Activated CD4-positive, alpha-beta T cell treated with anti-CD3 and anti-CD28 coated beads, Interleukin-2, amount 10 ng/mL, durations not matched to agents 7 days and 5 days (primary cell): ENCODE results near the gene NSUN5. TPM values are rescaled to one million over a fixed set of nuclear protein-coding genes. Genes with fewer than 3 reads are reported as not detected.

Experiments used
- CTCF ChIA-PET: fragments of 350-600 bp; sonication (Branson Sonifier 250); formaldehyde crosslinking; loops from one replicate; lab custom pipeline; 2021; ENCODE audit warnings: antibody characterized with exemption; lab: Charles Lee
- POLR2A ChIA-PET: fragments of 350-600 bp; sonication (Branson Sonifier 250); formaldehyde crosslinking; loops from one replicate; lab custom pipeline; 2021; ENCODE audit warnings: antibody characterized with exemption; lab: Charles Lee
- DNase-seq: peaks from one replicate; pipeline ENCODE4 v3.0.0-alpha.2; 2020
- H3K27ac Mint-ChIP-seq: one replicate; pipeline ENCODE4 v1.8.0; 2021; ENCODE audit warnings: mild to moderate bottlenecking, moderate library complexity, mixed read lengths
- H3K27me3 Mint-ChIP-seq: one replicate; pipeline ENCODE4 v1.8.0; 2021; ENCODE audit warnings: mixed read lengths
- H3K36me3 Mint-ChIP-seq: one replicate; pipeline ENCODE4 v1.8.0; 2021; ENCODE audit warnings: low read depth, mixed read lengths
- H3K4me1 Mint-ChIP-seq: one replicate; pipeline ENCODE4 v1.8.0; 2021; ENCODE audit warnings: mixed read lengths
- H3K4me3 Mint-ChIP-seq: one replicate; pipeline ENCODE4 v1.8.0; 2021; ENCODE audit warnings: mild to moderate bottlenecking, moderate library complexity, mixed read lengths
- H3K9me3 Mint-ChIP-seq: one replicate; pipeline ENCODE4 v1.8.0; 2021; ENCODE audit warnings: mixed read lengths
- total RNA-seq, 2 experiments: library from RNA; stranded (reverse); gene quantifications; one replicate each; pipeline ENCODE4 v1.2.3, GENCODE V29; 2021

Gene NSUN5
- 10 to 100 TPM; 50.9 to 63.2 TPM for total RNA-seq

DNA sequence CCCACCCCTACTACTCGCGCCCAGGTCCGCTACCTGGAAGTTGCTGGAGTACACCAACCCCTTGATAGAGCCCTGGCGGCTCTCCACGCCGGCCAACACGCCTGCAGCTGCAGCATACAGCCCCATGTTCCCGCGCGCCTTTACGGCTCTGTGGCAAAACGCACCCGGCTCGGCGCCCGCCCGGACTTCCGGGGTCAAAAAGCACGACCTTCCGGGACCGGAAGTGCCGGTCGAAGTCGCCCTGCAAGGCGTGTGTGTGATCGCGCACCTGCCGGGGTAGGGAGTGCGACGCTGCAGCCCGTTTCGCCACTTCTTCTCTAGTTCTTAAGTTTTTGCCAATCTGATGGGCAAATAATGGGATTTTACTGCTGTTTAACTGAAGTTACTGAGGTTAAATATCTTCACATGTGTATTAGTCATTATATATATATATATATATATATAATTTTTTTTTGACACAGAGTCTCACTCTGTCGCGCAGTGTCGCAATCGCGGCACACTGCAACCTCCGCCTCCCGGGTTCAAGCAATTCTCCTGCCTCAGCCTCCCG, at the start of gene NSUN5:
Gene NSUN5, minus strand, starts transcription at position 162 of the 550 bp plus-strand sequence. Its CDS starts 36 bp downstream, at position 126.
- ChIA-PET CTCF (interaction anchor here (1.2 kb wide), 1 partner anchor 15 kb away, joined by 3 read pairs; no protein-coding TSS in a partner anchor), POLR2A (no interaction called here)
- Mint-ChIP-seq H3K36me3 (peaks cover 32% of the 10 kb centered on the region), H3K4me1 (peaks cover 31% of the 10 kb centered on the region), H3K9me3 (no peaks in the 10 kb centered on the region), H3K27ac (peak within 1 kb of the TSS; percentile 95), H3K27me3 (no peaks in the 10 kb centered on the region), H3K4me3 (peak within 1 kb of the TSS; percentile 95)
- DNase-seq: peak; percentile 94

DNA sequence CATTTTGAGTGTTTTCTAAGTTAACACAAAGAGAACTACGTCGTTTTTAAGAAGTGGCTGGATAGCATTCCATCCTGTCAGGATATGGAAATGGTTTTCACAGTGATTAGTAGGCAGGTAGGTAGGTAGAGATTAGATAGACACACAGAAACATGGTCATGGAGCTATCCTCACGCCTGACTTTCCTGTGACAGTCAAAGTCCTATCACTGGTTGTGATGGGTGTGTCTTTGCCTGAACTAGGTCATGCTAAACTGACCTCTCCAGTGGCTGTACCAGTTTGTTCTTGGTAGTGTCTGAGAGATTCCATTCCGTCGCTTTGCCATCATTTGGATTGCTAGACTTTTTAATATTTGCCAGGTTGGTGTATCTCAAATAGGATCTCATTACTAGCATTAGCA, 47.5 kb upstream of the NSUN5 start:
- ChIA-PET POLR2A (no interaction called here), CTCF (no interaction called here)
- Mint-ChIP-seq H3K36me3 (no peaks in the 10 kb centered on the region), H3K9me3 (no peaks in the 10 kb centered on the region), H3K4me1 (peaks cover 4% of the 10 kb centered on the region), H3K27me3 (no peaks in the 10 kb centered on the region), H3K27ac (no peak overlapping the region), H3K4me3 (no peak overlapping the region)
- no peak for DNase-seq

DNA sequence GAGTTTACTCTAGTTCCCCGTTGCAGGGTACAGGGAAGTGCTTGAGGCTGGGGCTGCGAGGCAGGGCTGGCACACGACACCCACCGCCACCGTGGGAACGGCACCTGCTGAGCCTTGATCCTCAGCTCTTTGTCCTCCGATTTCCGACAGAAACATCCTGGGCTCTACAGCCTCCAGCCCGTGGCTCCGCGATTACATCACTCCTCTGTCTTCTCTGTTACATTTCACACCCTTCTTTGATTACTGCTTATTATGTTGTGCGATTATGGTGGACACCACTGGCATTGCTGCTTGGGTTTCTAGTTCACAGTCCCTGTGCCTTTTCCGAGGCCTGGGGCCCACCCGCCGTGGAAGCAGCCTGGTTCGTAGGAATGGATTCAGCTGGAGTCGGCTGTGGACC, 46.2 kb upstream of the NSUN5 start:
- Mint-ChIP-seq H3K9me3 (no peaks in the 10 kb centered on the region), H3K4me3 (no peak overlapping the region), H3K27me3 (no peaks in the 10 kb centered on the region), H3K27ac (no peak overlapping the region), H3K4me1 (peaks cover 4% of the 10 kb centered on the region), H3K36me3 (no peaks in the 10 kb centered on the region)
- no peak for DNase-seq
- ChIA-PET POLR2A (no interaction called here), CTCF (no interaction called here)

DNA sequence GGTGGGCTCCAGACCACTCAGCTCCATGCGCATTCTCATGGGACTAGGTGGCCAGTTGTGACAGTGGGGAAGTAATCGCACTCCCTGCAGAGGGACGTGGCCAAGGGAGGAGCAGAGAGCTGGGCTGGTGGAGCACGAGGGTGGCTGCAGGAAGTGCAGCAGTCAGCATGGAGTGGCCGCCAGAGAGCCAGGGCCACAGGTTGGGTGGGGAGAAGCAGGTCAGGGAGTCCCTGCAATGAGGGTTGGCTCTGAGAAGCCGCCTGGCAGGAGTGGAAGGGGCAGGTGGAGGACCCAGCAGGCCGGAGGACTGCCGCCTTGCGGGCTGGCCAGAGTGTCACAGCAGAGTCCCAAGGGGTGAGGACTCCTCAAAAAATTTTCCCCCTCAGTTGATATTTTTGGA, 45.6 kb upstream of the NSUN5 start:
- peaks cover 4% of the 10 kb centered on the region for H3K4me1 Mint-ChIP-seq
- POLR2A ChIA-PET: no interaction called here

DNA sequence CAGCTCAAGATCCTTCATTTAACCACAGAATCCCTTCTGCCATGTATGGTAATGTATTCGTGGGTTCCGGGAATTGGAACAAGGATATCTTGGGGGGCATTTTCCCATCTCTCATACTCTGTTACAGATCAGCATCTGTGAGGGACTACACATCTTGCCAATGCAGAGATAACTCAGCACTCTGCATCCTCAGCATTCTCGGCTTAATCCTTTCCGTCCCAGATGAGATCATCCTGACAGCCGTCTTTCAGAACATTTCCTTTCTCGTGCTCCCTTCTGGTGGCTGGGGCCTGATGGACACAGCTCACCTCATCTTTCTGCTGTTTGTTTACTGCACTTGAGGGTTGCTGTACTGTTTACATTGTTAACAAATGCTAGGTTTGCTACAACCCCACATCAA, 44.6 kb upstream of the NSUN5 start:
- Mint-ChIP-seq H3K36me3 (no peaks in the 10 kb centered on the region), H3K4me1 (peaks cover 3% of the 10 kb centered on the region), H3K27ac (no peak overlapping the region), H3K27me3 (no peaks in the 10 kb centered on the region), H3K4me3 (no peak overlapping the region), H3K9me3 (no peaks in the 10 kb centered on the region)
- ChIA-PET POLR2A (no interaction called here), CTCF (interaction anchor here (0.6 kb wide), 1 partner anchor 84 kb away, joined by 3 read pairs; no protein-coding TSS in a partner anchor)
- DNase-seq: no peak

More for the DNA sequence above, 45.6 kb upstream of the NSUN5 start:
- Mint-ChIP-seq H3K27me3 (no peaks in the 10 kb centered on the region), H3K36me3 (no peaks in the 10 kb centered on the region), H3K4me3 (no peak overlapping the region), H3K27ac (no peak overlapping the region), H3K9me3 (no peaks in the 10 kb centered on the region)
- CTCF ChIA-PET: no interaction called here
- no peak for DNase-seq

DNA sequence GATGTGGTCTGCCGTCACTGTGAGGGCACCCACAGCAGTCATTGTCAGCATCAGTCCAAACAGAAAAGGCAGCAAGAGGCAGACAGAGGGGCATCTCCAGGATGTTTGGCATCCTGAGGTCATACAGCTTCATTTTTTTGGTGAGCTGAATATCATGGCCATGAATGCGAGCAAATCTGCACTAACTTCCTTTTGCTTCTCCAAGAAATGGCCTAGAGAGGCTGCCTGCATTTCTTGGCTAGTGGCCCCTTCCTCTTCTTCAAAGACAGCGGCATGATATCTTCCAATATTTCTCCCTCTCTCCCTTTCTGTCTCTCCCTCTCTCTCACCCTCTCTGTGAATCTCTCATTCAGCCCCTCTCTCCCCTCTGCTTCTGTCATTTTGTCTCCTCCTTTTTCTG, 44.2 kb upstream of the NSUN5 start:
- H3K27me3 Mint-ChIP-seq: no peaks in the 10 kb centered on the region
- CTCF ChIA-PET: no interaction called here
- no peak overlapping the region for H3K4me3 Mint-ChIP-seq
- H3K4me1 Mint-ChIP-seq: no peaks in the 10 kb centered on the region
- DNase-seq: no peak
- H3K9me3 Mint-ChIP-seq: no peaks in the 10 kb centered on the region
- no peak overlapping the region for H3K27ac Mint-ChIP-seq
- POLR2A ChIA-PET: no interaction called here
- H3K36me3 Mint-ChIP-seq: no peaks in the 10 kb centered on the region

DNA sequence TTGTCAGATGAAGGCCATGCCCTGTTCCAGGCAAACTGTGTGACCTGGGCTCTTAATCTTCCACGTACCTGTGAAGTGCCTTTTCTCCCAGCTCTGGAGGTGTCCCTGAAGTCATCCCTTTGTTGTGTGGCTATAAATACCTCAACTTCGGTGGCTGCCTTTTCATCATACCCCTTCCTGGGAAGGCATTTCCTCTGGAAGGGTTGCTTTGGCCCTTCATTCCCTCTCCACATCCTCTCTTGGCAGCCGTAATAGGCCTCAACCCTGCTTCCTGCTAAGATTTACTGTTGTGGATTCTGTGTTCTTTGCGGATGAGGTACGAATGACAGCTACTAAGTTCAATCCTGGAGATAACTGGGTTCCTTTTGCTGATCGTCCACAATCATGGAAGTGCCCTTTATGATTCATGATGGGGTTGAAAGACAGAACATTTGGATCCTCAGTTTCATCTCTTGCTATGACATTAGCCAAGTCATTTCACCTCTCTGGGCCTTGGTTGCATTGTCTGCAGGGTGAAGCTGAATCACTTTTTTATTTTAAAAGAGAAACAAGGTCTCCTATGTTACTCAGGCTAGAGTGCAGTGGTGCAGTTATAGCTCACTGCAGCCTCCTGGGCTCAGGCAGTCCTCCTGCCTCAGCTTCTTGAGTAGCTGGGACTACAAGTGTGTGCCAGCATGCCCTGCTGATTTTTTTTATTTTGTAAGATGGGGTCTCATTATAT, 43.0 kb upstream of the NSUN5 start:
- ChIA-PET CTCF (no interaction called here), POLR2A (no interaction called here)
- H3K36me3 Mint-ChIP-seq: no peaks in the 10 kb centered on the region
- H3K4me3 Mint-ChIP-seq: no peak overlapping the region
- no peaks in the 10 kb centered on the region for H3K4me1 Mint-ChIP-seq
- no peaks in the 10 kb centered on the region for H3K27me3 Mint-ChIP-seq
- no peaks in the 10 kb centered on the region for H3K9me3 Mint-ChIP-seq
- no peak for DNase-seq
- no peak overlapping the region for H3K27ac Mint-ChIP-seq

DNA sequence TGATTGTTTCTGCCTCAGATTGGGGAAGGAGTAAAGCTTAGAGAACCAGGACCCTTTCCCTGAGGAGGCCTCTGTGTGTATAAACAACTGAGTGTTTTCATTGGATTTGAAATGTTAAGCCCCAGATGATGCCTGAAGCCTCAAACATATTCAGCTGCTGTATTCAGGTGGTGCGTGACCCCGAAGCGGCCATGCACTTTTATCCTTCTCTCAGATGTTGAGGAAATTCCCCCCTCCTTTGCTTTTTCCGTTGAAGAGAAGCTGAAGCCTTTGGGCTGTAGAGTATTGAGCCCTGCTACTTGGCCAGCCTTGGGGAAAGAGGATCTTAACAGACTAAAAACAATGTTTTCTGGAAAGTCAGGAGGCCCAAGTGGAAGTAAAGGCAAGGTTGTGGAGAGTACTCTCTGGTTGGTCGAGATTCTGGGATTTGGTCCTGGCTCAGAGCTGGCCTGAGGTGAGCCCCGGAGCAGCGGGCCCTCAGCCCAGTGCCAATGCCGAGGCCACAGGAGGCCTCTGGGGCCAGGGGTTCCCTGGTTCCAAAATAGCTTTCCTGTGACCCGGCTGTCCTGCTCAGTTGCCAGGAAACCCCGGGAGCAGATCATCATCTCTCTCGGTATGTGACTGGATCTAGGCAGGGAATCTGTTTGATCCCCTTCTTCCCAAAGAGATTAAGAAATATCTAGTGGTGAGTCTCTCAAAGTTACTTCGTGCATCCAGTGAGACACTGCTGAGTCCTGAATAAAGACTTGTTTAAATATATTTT, 41.9 kb upstream of the NSUN5 start:
- DNase-seq: no peak
- no peaks in the 10 kb centered on the region for H3K27me3 Mint-ChIP-seq
- no peaks in the 10 kb centered on the region for H3K36me3 Mint-ChIP-seq
- ChIA-PET CTCF (interaction anchor here (0.9 kb wide), 1 partner anchor 20 kb away, joined by 3 read pairs; no protein-coding TSS in a partner anchor), POLR2A (no interaction called here)
- no peak overlapping the region for H3K27ac Mint-ChIP-seq
- no peak overlapping the region for H3K4me3 Mint-ChIP-seq
- no peaks in the 10 kb centered on the region for H3K4me1 Mint-ChIP-seq
- H3K9me3 Mint-ChIP-seq: no peaks in the 10 kb centered on the region

DNA sequence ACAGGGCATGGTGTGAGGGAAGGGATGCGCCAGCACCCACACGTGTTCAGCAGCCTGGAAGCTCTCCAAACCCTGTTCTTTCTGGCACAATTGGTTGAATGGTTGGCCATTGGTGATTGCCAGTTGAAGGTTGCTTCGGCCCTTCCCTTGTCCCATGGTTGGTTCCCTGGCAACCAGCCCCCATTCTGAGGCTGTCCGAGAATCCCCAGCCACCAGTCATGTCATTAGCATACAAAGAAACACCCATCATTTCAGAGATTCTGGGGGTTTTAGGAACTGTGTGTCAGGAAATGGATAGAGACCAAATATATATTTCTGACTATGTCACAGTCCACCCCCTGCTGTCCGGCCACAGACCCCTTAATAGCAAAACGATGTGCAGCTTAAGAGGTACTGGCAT, 41.1 kb upstream of the NSUN5 start:
- H3K4me1 Mint-ChIP-seq: no peaks in the 10 kb centered on the region
- ChIA-PET POLR2A (no interaction called here), CTCF (interaction anchor here (0.6 to 0.9 kb wide), 2 partner anchors 21 to 493 kb away, joined by 3 read pairs; partner anchors contain the start of gene METTL27)
- no peaks in the 10 kb centered on the region for H3K9me3 Mint-ChIP-seq
- DNase-seq: no peak
- H3K4me3 Mint-ChIP-seq: no peak overlapping the region
- no peak overlapping the region for H3K27ac Mint-ChIP-seq
- no peaks in the 10 kb centered on the region for H3K27me3 Mint-ChIP-seq
- no peaks in the 10 kb centered on the region for H3K36me3 Mint-ChIP-seq

DNA sequence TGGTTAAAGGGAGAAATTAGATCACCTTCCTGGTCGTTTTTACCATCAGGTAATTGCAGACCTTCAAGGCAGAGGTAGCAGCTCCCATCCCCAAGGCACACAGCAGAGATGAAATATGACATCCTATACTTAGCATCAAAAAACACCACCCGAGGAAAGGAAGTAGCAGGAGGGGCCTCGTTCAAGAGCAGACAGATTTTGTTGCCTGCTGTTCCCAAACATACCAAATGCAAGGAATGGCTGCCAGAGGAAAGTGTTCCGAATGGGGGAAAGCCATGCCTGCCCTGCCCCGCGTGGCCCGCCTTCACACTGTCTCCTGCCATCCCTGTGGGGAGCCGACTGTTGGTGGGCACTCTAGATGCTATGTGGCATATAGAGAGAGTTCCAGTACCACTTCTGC, 37.3 kb upstream of the NSUN5 start:
- POLR2A ChIA-PET: no interaction called here
- H3K36me3 Mint-ChIP-seq: no peaks in the 10 kb centered on the region
- peaks cover 3% of the 10 kb centered on the region for H3K27me3 Mint-ChIP-seq
- CTCF ChIA-PET: no interaction called here
- no peak for DNase-seq
- H3K4me1 Mint-ChIP-seq: no peaks in the 10 kb centered on the region
- H3K4me3 Mint-ChIP-seq: no peak overlapping the region
- no peaks in the 10 kb centered on the region for H3K9me3 Mint-ChIP-seq
- H3K27ac Mint-ChIP-seq: no peak overlapping the region

DNA sequence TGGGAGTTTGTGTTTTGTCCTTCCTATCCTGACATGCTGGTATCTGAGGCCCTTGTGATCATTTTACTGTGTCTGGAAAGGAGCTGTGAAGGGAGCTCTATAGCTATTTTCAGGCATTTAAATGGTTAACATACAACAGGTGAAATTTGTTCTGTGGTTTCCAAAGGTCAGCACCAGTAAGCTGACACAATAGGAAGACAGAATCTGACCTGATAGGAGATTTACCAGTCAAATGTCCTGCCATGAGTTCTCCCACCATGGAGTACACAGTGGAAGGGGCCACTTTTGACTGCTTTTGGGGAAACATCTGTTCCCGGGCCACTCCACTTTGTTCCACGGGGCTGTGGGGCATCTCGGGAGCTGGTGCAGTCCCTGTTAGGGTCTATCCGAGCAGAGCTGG, 36.9 kb upstream of the NSUN5 start:
- H3K36me3 Mint-ChIP-seq: no peaks in the 10 kb centered on the region
- no peaks in the 10 kb centered on the region for H3K4me1 Mint-ChIP-seq
- ChIA-PET CTCF (no interaction called here), POLR2A (no interaction called here)
- no peaks in the 10 kb centered on the region for H3K9me3 Mint-ChIP-seq
- peaks cover 3% of the 10 kb centered on the region for H3K27me3 Mint-ChIP-seq
- no peak for DNase-seq
- no peak overlapping the region for H3K4me3 Mint-ChIP-seq
- no peak overlapping the region for H3K27ac Mint-ChIP-seq

DNA sequence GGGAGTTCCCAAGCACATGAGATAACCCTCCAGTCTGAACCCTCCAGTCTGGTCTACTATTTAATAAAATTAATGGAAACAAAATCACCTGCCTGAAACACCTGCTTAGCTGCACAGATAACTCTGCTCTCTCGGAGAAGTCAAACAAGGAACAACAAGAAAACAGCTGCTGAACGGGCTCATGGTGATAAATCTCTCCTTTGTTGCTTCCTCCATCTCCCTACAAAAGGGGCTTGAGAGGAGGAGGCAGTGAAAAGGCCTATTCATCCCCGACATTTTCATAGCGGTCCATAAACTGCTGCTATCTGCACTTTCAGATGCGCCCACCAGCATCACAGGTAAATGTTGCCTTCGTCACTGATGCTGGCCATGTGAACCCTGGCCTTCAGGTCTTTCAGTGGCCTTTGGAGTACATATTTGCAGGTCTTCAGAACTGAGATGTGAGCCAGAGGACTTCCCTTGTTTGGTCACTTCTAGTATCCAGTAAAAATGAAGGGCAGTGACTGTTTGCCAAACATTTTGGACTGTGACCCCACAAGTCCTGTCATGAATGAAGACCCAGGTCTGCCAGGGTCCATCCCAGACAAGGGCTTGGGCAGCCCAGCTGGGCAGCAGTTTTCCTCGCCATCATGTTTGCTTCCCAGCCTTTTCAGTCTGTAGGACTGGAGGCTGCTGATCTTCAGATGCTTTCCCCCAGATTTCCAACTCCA, 35.2 kb upstream of the NSUN5 start:
- Mint-ChIP-seq H3K36me3 (no peaks in the 10 kb centered on the region), H3K4me3 (no peak overlapping the region), H3K4me1 (no peaks in the 10 kb centered on the region), H3K9me3 (no peaks in the 10 kb centered on the region), H3K27me3 (peaks cover 3% of the 10 kb centered on the region), H3K27ac (no peak overlapping the region)
- DNase-seq: no peak
- CTCF ChIA-PET: interaction anchor here (0.6 kb wide), 1 partner anchor 133 kb away, joined by 4 read pairs; no protein-coding TSS in a partner anchor
- POLR2A ChIA-PET: no interaction called here
